ENCODE measurements around the gene P4HTM.
A peak's percentile ranks its signal among the peaks of the same experiment; 100 is the strongest.

The P4HTM gene

GRCh38 chr3:48989796-48990635, at the start of gene P4HTM:
P4HTM (plus strand) TSS chr3:48990241; CDS start chr3:48990257, 16 bp downstream.
- peak; percentile 62 for DNase-seq

- no peak for DNase-seq
Measured at GRCh38 chr3:48945432-48945831, 44.6 kb upstream of the P4HTM start.

GRCh38 chr3:48945891-48946549, 44.0 kb upstream of the P4HTM start:
- DNase-seq = no peak

GRCh38 chr3:48949376-48949717, 40.7 kb upstream of the P4HTM start:
- no peak for DNase-seq

- no peak for DNase-seq
Measured at GRCh38 chr3:48950051-48950450, 40.0 kb upstream of the P4HTM start.

GRCh38 chr3:48951764-48952163, 38.3 kb upstream of the P4HTM start:
- no peak for DNase-seq

- peak; percentile 1 for DNase-seq
Measured at GRCh38 chr3:48952510-48953118, 37.4 kb upstream of the P4HTM start.

- no peak for DNase-seq
Measured at GRCh38 chr3:48957006-48957705, 32.9 kb upstream of the P4HTM start.

GRCh38 chr3:48960841-48961413, 29.1 kb upstream of the P4HTM start:
- DNase-seq = no peak

- no peak for DNase-seq
Measured at GRCh38 chr3:48962340-48962739, 27.7 kb upstream of the P4HTM start.

- no peak for DNase-seq
Measured at GRCh38 chr3:48962939-48963338, 27.1 kb upstream of the P4HTM start.

GRCh38 chr3:48963591-48963990, 26.4 kb upstream of the P4HTM start:
- no peak for DNase-seq

- no peak for DNase-seq
Measured at GRCh38 chr3:48966367-48966766, 23.7 kb upstream of the P4HTM start.

- no peak for DNase-seq
Measured at GRCh38 chr3:48966876-48967361, 23.1 kb upstream of the P4HTM start.

GRCh38 chr3:48970586-48970985, 19.5 kb upstream of the P4HTM start:
- no peak for DNase-seq

- DNase-seq = no peak
Measured at GRCh38 chr3:48974076-48974864, 15.8 kb upstream of the P4HTM start.

GRCh38 chr3:48979451-48979850, 10.6 kb upstream of the P4HTM start:
- no peak for DNase-seq

- DNase-seq = no peak
Measured at GRCh38 chr3:48980295-48980694, 9.7 kb upstream of the P4HTM start.

- DNase-seq = no peak
Measured at GRCh38 chr3:48982016-48982415, 8.0 kb upstream of the P4HTM start.

- DNase-seq = no peak
Measured at GRCh38 chr3:48982686-48983085, 7.4 kb upstream of the P4HTM start.

- no peak for DNase-seq
Measured at GRCh38 chr3:48983096-48983495, 6.9 kb upstream of the P4HTM start.

- DNase-seq = no peak
Measured at GRCh38 chr3:48984663-48985062, 5.4 kb upstream of the P4HTM start.

All from NCI-H2171 treated with DMSO at 0.1 percent for 48 hours (cell line).